GM12873 (cell line): ENCODE results near the gene GLRX3.

ENCODE experiments used
- CTCF ChIP-seq: IDR thresholded peaks from 2 replicates; pipeline ENCODE4 v1.5.1; 2012; ENCODE audit warnings: low read depth, mild to moderate bottlenecking, moderate library complexity, low read length, control low read depth; ENCODE audit not compliant: insufficient read depth; ENCODE audit errors: missing control alignments

The GLRX3 gene

GRCh38 chr10:130193033-130193432 is 56.8 kb downstream of the GLRX3 start:
- TF ChIP-seq CTCF, result no peak

GRCh38 chr10:130193493-130194193 is 57.5 kb downstream of the GLRX3 start:
- TF ChIP-seq CTCF, result no peak

DNA sequence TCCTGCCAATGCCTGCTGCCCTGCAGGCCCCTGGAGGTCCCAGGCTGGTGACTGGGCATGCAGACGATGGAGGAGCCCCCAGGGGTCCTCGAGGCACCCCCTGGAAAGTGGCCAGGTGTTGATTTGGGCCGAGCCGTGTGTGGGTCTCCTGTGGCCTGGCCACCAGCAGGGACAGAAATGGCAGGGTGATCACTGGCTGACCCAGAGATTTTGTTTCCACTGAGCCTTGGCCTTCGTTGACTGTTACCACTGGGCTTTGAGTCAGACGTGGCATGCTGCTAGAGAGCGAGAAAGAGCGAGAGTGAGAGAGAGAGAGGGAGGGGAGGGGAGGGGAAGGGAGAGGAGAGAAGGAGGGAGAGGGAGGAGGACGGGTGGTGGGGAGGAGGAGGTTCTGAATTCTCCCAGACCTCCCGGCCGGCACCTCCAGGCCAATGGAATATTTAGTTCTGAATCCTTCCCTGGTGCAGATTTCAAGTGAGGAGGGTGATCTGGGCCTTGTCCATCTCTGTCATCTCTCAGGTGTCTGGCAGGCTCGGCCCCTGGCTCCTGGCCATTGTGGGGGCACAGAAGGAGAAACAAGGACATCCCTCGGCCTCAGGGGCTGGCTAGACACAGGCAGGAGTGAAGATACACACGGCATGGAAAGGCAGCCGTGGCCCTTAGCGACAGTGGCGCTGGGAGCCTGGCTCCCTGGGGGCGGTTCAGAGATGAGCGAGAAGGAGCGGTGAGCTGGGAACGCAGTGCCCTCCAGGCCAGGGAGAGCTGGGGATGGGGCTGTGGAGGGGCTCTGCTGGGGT is 58.2 kb downstream of the GLRX3 start:
- TF ChIP-seq CTCF, result no peak

DNA sequence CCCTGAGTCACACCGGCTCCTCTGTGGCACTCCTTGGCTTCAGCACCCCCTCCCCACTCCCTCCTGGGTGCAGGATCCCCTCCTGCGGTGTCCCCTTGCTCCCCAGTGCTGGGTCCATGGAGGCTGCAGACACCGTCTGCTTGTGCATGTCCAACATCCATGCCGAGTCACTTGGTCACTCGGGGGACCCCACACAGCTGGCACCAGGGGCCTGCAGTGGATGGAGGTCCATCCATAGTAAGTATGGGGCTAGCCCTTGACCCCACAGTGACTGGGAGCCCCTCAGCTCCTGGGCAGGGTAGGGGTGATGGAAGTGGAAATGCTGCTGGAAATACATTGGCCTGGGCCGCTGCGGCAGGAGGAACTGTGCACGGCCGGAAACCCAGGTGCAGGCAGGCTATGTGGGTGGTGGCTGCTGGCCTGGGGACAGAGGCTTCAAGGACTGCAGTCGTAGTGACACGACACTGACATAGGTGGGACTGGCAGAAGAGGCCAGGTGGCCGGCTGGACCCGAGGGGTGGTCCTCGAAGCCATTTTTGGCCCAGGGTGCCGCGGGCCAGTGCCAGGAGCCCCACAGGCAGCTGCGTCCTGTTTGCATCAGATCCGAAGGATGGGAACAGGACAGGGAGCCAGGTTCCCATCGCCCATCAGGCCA is 58.9 kb downstream of the GLRX3 start:
- TF ChIP-seq CTCF, result no peak

DNA sequence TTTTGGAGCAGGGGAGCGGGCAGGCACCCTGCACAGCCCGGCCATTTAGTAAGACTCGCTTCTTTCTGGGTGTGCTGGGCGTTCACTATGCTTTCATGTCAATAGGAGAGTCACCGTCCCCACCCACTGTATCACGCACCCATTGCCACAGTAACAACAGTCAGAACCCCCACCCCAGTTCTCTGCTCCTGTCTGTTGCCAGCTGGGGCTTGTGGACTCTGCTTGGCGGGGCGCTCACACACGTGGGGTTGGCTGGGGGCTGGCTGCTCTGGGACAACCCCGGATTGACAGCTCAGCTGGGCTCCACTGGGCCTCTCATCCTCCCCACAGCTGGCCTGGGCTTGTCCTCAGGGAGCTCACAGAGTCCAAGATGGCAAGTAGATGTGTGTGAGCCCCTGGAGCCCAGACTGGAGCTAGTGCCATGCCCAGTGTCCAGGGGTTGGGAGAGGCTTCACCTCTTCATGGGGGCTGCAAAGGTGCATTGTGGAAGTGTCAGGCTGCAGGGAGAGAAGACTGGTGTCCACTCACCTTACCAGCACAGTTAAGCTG is 59.6 kb downstream of the GLRX3 start:
- TF ChIP-seq CTCF, result no peak

- TF ChIP-seq CTCF, result no peak
Observed at GRCh38 chr10:130196511-130197487, 60.6 kb downstream of the GLRX3 start.
